ENCODE results near the gene CELA2B. TPM values are rescaled to one million over a fixed set of nuclear protein-coding genes. Genes with fewer than 3 reads are reported as not detected.
"Not testable (repeated sequence)": the region's sequence is repeated elsewhere in the genome, so short reads cannot be mapped to it uniquely, and the experiment has no call there.

Gene CELA2B
- total RNA-seq, 1 experiment from 2014 or later = not detected

DNA sequence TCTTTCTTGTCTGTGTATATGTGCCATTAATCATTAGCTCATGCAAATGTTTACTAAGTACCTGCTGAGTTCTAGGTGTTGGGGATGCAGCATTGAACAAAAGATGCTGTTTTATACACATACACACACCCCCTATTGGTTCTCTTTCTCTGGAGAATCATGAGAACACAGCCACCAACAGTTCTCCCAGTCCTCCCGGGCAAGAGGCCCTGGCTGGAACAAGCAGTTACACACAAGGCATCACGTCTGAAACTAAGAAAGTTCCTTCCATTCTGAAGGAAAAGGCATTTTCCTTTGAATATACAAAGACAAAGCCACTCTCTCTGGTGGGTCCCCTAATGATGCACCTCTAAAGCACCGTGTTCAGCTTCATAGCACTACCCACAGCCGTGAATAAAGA is 37.3 kb downstream of the CELA2B start:
- CTCF ChIA-PET = no interaction called here
- TF ChIP-seq, protein P1, sequence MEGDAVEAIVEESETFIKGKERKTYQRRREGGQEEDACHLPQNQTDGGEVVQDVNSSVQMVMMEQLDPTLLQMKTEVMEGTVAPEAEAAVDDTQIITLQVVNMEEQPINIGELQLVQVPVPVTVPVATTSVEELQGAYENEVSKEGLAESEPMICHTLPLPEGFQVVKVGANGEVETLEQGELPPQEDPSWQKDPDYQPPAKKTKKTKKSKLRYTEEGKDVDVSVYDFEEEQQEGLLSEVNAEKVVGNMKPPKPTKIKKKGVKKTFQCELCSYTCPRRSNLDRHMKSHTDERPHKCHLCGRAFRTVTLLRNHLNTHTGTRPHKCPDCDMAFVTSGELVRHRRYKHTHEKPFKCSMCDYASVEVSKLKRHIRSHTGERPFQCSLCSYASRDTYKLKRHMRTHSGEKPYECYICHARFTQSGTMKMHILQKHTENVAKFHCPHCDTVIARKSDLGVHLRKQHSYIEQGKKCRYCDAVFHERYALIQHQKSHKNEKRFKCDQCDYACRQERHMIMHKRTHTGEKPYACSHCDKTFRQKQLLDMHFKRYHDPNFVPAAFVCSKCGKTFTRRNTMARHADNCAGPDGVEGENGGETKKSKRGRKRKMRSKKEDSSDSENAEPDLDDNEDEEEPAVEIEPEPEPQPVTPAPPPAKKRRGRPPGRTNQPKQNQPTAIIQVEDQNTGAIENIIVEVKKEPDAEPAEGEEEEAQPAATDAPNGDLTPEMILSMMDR (IDR thresholded peaks at IDR 0.05; ENCODE audit: unreplicated experiment) = no peak
- no peaks in the 10 kb centered on the region for H3K9me3 Mint-ChIP-seq (ENCODE audit: low read depth, unreplicated experiment)
- intact Hi-C loops (cut with micrococcal nuclease; ENCODE audit: unreplicated experiment) = no loop called here
- DNase-seq = no peak
- peaks cover 7% of the 10 kb centered on the region for H3K4me1 Mint-ChIP-seq (ENCODE audit: low read depth, unreplicated experiment)
- no peak overlapping the region for H3K4me3 Mint-ChIP-seq (ENCODE audit: low read depth, unreplicated experiment)
- no peak overlapping the region for H3K27ac Mint-ChIP-seq (ENCODE audit: unreplicated experiment)
- no peaks in the 10 kb centered on the region for H3K36me3 Mint-ChIP-seq (ENCODE audit: insufficient read depth, unreplicated experiment)
- no peaks in the 10 kb centered on the region for H3K27me3 Mint-ChIP-seq (ENCODE audit: unreplicated experiment)
- BruUV-seq (replicated peaks) = no TSS peak

DNA sequence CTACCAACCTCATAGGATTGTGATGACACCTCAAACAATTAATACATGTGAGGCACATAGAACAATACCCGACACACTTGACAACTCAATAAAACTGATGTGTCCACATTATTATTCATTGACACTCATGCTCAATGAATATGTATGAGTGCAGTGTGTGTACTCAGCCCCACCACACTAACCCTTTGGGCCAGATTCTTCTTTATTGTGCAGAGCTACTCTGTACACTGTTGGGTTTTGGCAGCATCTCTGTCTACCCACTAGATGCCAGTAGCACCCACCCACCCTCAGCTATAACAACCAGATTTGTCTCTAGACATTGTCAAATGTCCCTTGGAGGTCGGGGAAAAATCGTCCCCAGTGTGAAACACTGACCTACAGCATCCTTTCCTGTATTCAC is 38.0 kb downstream of the CELA2B start:
- Mint-ChIP-seq H3K27ac (ENCODE audit: unreplicated experiment) (no peak overlapping the region), H3K9me3 (ENCODE audit: low read depth, unreplicated experiment) (no peaks in the 10 kb centered on the region), H3K4me1 (ENCODE audit: low read depth, unreplicated experiment) (peaks cover 7% of the 10 kb centered on the region), H3K4me3 (ENCODE audit: low read depth, unreplicated experiment) (no peak overlapping the region), H3K27me3 (ENCODE audit: unreplicated experiment) (no peaks in the 10 kb centered on the region), H3K36me3 (ENCODE audit: insufficient read depth, unreplicated experiment) (no peaks in the 10 kb centered on the region)
- TF ChIP-seq, protein P1 (IDR thresholded peaks at IDR 0.05; ENCODE audit: unreplicated experiment) = no peak
- no peak for DNase-seq
- intact Hi-C loops (cut with micrococcal nuclease; ENCODE audit: unreplicated experiment) = no loop called here
- no TSS peak for BruUV-seq (replicated peaks)
- CTCF ChIA-PET = no interaction called here

DNA sequence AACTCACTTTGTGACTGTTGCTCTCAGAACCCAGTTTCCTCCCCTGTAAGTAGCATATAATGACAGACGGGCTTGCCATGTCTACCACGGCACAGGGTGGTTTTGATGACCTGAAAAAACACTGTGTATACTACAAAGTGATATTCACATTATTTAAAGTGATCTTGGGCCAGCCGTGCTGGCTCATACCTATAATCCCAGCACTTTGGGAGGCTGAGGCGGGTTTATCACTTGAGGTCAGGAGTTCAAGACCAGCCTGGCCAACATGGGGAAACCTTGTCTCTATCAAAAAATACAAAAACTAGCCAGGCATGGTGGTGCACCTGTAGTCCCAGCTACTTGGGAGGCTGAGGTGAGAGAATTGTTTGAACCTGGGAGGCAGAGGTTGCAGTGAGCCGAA is 38.7 kb downstream of the CELA2B start:
- H3K36me3 Mint-ChIP-seq (ENCODE audit: insufficient read depth, unreplicated experiment); DNase-seq; BruUV-seq (replicated peaks); H3K9me3 Mint-ChIP-seq (ENCODE audit: low read depth, unreplicated experiment); CTCF ChIA-PET; intact Hi-C loops (cut with micrococcal nuclease; ENCODE audit: unreplicated experiment); H3K27me3 Mint-ChIP-seq (ENCODE audit: unreplicated experiment); H3K4me1 Mint-ChIP-seq (ENCODE audit: low read depth, unreplicated experiment); H3K4me3 Mint-ChIP-seq (ENCODE audit: low read depth, unreplicated experiment); H3K27ac Mint-ChIP-seq (ENCODE audit: unreplicated experiment): not testable (repeated sequence)

DNA sequence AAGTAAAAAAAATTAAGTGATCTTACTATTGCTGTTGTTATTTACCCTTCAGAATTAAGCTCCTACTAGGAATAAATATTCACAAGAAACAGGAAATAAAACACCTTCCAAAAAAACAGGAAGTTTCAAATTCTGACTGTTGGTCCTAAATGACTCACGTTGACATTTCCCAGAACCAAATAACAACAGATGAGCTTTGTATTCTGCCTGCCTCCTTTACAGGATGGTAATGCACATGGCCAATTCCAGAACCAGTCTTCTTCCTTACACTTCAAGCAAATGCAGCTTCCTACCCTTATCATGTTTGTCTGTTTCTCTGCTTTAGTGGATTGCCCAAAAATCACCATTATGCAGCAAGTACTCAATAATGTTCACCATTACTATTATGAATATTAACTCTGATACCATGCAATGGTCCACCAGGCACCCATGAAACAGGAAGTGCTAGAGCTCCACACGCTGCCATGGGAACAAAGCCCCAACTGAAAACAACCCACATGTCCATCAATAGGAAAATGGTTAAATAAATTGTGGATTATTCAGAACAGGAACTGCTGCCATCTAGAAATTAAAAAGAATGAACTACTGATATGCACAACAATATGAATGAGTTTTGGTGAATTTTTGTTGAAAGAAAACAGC is 39.2 kb downstream of the CELA2B start:
- DNase-seq = no peak

DNA sequence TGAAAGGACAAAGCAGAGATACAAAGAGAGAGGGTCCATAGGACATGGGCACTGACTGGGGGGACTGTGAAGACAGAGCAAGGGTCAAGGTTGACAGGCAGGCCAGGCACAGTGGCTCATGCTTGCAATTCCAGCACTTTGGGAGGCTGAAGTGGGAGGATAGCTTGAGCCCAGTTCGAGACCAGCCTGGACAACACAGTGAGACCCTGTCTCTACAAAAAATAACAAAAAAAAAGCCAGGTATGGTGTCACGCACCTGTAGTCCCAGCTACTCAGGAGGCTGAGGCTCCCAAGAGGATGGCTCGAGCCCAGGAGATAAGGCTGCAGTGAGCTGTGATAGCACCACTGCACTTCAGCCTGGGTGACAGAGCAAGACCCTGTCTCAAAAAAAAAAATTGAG is 43.7 kb downstream of the CELA2B start:
- Mint-ChIP-seq H3K27me3 (ENCODE audit: unreplicated experiment) (no peaks in the 10 kb centered on the region), H3K9me3 (ENCODE audit: low read depth, unreplicated experiment) (no peaks in the 10 kb centered on the region), H3K4me3 (ENCODE audit: low read depth, unreplicated experiment) (no peak overlapping the region), H3K27ac (ENCODE audit: unreplicated experiment) (no peak overlapping the region), H3K36me3 (ENCODE audit: insufficient read depth, unreplicated experiment) (peaks cover 22% of the 10 kb centered on the region), H3K4me1 (ENCODE audit: low read depth, unreplicated experiment) (peaks cover 11% of the 10 kb centered on the region)
- intact Hi-C loops (cut with micrococcal nuclease; ENCODE audit: unreplicated experiment) = no loop called here
- CTCF ChIA-PET = no interaction called here
- no peak for DNase-seq
- no TSS peak for BruUV-seq (replicated peaks)
- TF ChIP-seq, protein P1 (IDR thresholded peaks at IDR 0.05; ENCODE audit: unreplicated experiment) = no peak

More for the DNA sequence above, 39.2 kb downstream of the CELA2B start:
- intact Hi-C loops (cut with micrococcal nuclease; ENCODE audit: unreplicated experiment) = no loop called here
- H3K27ac Mint-ChIP-seq (ENCODE audit: unreplicated experiment) = no peak overlapping the region
- no peaks in the 10 kb centered on the region for H3K9me3 Mint-ChIP-seq (ENCODE audit: low read depth, unreplicated experiment)
- no peak overlapping the region for H3K4me3 Mint-ChIP-seq (ENCODE audit: low read depth, unreplicated experiment)
- CTCF ChIA-PET = no interaction called here
- H3K4me1 Mint-ChIP-seq (ENCODE audit: low read depth, unreplicated experiment) = peaks cover 7% of the 10 kb centered on the region
- no peaks in the 10 kb centered on the region for H3K27me3 Mint-ChIP-seq (ENCODE audit: unreplicated experiment)
- peaks cover 5% of the 10 kb centered on the region for H3K36me3 Mint-ChIP-seq (ENCODE audit: insufficient read depth, unreplicated experiment)
- TF ChIP-seq, protein P1 (IDR thresholded peaks at IDR 0.05; ENCODE audit: unreplicated experiment) = no peak
- no TSS peak for BruUV-seq (replicated peaks)

DNA sequence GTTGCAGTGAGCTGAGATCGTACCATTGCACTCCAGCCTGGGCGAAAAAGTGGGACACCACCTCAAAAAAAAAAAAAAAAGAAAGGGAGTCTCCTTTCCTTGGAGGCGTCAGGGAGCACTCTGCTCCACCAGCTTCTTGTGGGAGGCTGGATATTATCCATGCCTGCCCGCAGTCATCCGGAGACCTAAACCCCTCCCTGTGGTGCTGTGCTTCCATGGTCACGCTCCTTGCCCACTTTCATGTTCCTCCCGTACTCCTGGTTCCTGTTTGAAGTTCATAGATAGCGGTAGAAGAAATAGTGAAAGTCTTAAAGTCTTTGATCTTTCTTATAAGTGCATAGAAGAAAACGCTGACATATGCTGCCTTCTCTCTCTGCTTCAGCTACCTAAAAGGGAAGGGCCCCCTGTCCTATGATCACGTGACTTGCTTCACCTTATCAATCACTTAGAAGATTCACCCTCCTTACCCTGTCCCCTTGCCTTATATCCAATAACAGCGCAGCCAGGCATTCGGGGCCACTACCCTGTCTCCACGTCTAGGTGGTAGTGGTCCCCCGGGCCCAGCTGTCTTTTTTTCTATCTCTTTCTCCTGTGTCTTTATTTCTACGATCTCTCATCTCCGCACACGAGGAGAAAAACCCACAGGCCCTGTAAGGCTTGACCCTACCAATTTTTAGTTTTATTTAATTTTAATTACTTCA is 45.5 kb downstream of the CELA2B start:
- BruUV-seq (replicated peaks); H3K27me3 Mint-ChIP-seq (ENCODE audit: unreplicated experiment); intact Hi-C loops (cut with micrococcal nuclease; ENCODE audit: unreplicated experiment); H3K27ac Mint-ChIP-seq (ENCODE audit: unreplicated experiment); CTCF ChIA-PET; H3K4me3 Mint-ChIP-seq (ENCODE audit: low read depth, unreplicated experiment); DNase-seq; H3K9me3 Mint-ChIP-seq (ENCODE audit: low read depth, unreplicated experiment): not testable (repeated sequence)
- Mint-ChIP-seq H3K4me1 (ENCODE audit: low read depth, unreplicated experiment) (peaks cover 11% of the 10 kb centered on the region), H3K36me3 (ENCODE audit: insufficient read depth, unreplicated experiment) (peaks cover 39% of the 10 kb centered on the region)

Measured in Calu3 (cell line).